PC-9 (cell line): ENCODE data around the gene URB1.

Experiments
- EZH2 ChIP-seq: fragments of 200-600 bp; sonication (generic); IDR thresholded peaks from 2 replicates; pipeline ENCODE4 v1.8.0; 2017; ENCODE audit warnings: antibody characterized with exemption, low read depth
- TF ChIP-seq, protein P1 (sequence below): fragments of 200-600 bp; sonication (generic); conservative IDR thresholded peaks from 2 replicates; pipeline ENCODE4 v1.6.1; 2017; ENCODE audit warnings: mixed run types, antibody characterized with exemption, mild to moderate bottlenecking, moderate library complexity

- no peak for TF ChIP-seq EZH2
- TF ChIP-seq, protein P1, sequence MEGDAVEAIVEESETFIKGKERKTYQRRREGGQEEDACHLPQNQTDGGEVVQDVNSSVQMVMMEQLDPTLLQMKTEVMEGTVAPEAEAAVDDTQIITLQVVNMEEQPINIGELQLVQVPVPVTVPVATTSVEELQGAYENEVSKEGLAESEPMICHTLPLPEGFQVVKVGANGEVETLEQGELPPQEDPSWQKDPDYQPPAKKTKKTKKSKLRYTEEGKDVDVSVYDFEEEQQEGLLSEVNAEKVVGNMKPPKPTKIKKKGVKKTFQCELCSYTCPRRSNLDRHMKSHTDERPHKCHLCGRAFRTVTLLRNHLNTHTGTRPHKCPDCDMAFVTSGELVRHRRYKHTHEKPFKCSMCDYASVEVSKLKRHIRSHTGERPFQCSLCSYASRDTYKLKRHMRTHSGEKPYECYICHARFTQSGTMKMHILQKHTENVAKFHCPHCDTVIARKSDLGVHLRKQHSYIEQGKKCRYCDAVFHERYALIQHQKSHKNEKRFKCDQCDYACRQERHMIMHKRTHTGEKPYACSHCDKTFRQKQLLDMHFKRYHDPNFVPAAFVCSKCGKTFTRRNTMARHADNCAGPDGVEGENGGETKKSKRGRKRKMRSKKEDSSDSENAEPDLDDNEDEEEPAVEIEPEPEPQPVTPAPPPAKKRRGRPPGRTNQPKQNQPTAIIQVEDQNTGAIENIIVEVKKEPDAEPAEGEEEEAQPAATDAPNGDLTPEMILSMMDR: no peak
These were observed 95.4 kb downstream of the URB1 start for GRCh38 chr21:32297449-32297848.
